H1 (cell line): ENCODE data around the gene DDA1. TPM values are rescaled to one million over a fixed set of nuclear protein-coding genes. Genes with fewer than 3 reads are reported as not detected.

Source experiments
- CTCF ChIA-PET: fragments of 300-600 bp; sonication (Branson Sonifier 250); formaldehyde crosslinking; loops from one replicate; lab custom pipeline; 2021; ENCODE audit not compliant: partially characterized antibody; lab: Charles Lee
- POLR2A ChIA-PET: fragments of 300-600 bp; sonication (Branson Sonifier 250); formaldehyde crosslinking; loops from one replicate; lab custom pipeline; 2021; ENCODE audit warnings: inconsistent platforms; ENCODE audit not compliant: partially characterized antibody; lab: Charles Lee
- DNase-seq, 2 experiments: peaks; one replicate each; pipeline versions ENCODE4 v3.0.0 to v3.0.0-alpha.2; 2010 to 2022; ENCODE audit warnings: low spot score in 2 of 2, low read depth in 1 of 2, mixed read lengths in 1 of 2
- FAIRE-seq: peaks from 2 replicates; lab custom pipeline; 2011; peaks lifted over from hg19 to GRCh38; lab: Jason Lieb, UNC
- H2AFZ ChIP-seq: 2 replicates; pipeline ENCODE4 v1.8.1; 2012; ENCODE audit warnings: low read length, inconsistent platforms
- H2AK5ac ChIP-seq: 2 replicates; pipeline ENCODE4 v1.6.1; 2013; ENCODE audit warnings: low read depth, low read length
- H2BK120ac ChIP-seq: replicated peaks from 2 replicates; pipeline ENCODE3; 2013; ENCODE audit warnings: low read depth, low read length, inconsistent platforms
- H2BK12ac ChIP-seq: 2 replicates; pipeline ENCODE4 v1.6.1; 2013; ENCODE audit warnings: low read depth, low read length
- H2BK15ac ChIP-seq: 2 replicates; pipeline ENCODE4 v1.6.1; 2013; ENCODE audit warnings: low read length
- H2BK20ac ChIP-seq: 2 replicates; pipeline ENCODE4 v1.6.1; 2013; ENCODE audit warnings: low read length
- H2BK5ac ChIP-seq: 2 replicates; pipeline ENCODE4 v1.6.1; 2013; ENCODE audit warnings: low read depth, low read length
- H3K14ac ChIP-seq: 2 replicates; pipeline ENCODE4 v1.6.1; 2013; ENCODE audit warnings: inconsistent platforms; ENCODE audit not compliant: insufficient read length
- H3K18ac ChIP-seq: 2 replicates; pipeline ENCODE4 v1.6.1; 2013; ENCODE audit warnings: low read length; ENCODE audit errors: extremely low read depth
- H3K23ac ChIP-seq: 2 replicates; pipeline ENCODE4 v1.6.1; 2013; ENCODE audit warnings: inconsistent platforms; ENCODE audit not compliant: insufficient read length
- H3K23me2 ChIP-seq: 2 replicates; pipeline ENCODE4 v1.6.1; 2013; ENCODE audit warnings: low read depth, low read length
- H3K27ac ChIP-seq: 2 replicates; pipeline ENCODE4 v1.6.1; 2011; ENCODE audit warnings: low read depth, low read length, inconsistent platforms
- H3K27me3 ChIP-seq, 4 experiments: replicated peaks in 1 of 4; 1 replicate in 1 of 4; 2 replicates in 3 of 4; pipeline versions ENCODE4 v1.6.1 to v1.8.1; 2011 to 2013; ENCODE audit warnings: low read length in 3 of 4, mild to moderate bottlenecking in 3 of 4, inconsistent platforms in 2 of 4, mixed read lengths in 2 of 4, moderate library complexity in 1 of 4; ENCODE audit not compliant: control insufficient read depth in 3 of 4, insufficient read depth in 3 of 4; ENCODE audit errors: extremely low read depth in 1 of 4
- H3K36me3 ChIP-seq, 4 experiments: 2 replicates each; pipeline versions ENCODE4 v1.6.1 to v1.8.1; 2011 to 2013; ENCODE audit warnings: mild to moderate bottlenecking in 4 of 4, low read length in 3 of 4, moderate library complexity in 2 of 4, control low read depth in 1 of 4, inconsistent platforms in 1 of 4; ENCODE audit not compliant: insufficient read depth in 4 of 4, control insufficient read depth in 2 of 4
- H3K4ac ChIP-seq: replicated peaks from 2 replicates; pipeline ENCODE3; 2013; ENCODE audit warnings: low read length, low read depth, mixed read lengths, inconsistent platforms; ENCODE audit not compliant: insufficient read length
- H3K4me1 ChIP-seq, 4 experiments: replicated peaks in 1 of 4; 1 replicate in 1 of 4; 2 replicates in 3 of 4; pipeline versions ENCODE4 v1.6.1 to v1.8.1; 2011 to 2013; ENCODE audit warnings: low read length in 3 of 4, inconsistent platforms in 2 of 4, mixed read lengths in 1 of 4; ENCODE audit not compliant: insufficient read depth in 4 of 4, control insufficient read depth in 3 of 4
- H3K4me2 ChIP-seq, 2 experiments: 2 replicates each; pipeline versions ENCODE4 v1.6.1 to v1.8.1; 2011 to 2013; ENCODE audit warnings: low read depth in 2 of 2, low read length in 2 of 2, control low read depth in 1 of 2, inconsistent platforms in 1 of 2, mild to moderate bottlenecking in 1 of 2; ENCODE audit not compliant: insufficient read depth in 1 of 2
- H3K4me3 ChIP-seq, 4 experiments: fragments of 200-600, 300-600 bp in 1 of 4; sonication (generic), shearing (Covaris generic), sonication (Bioruptor Twin) in 1 of 4; 2 replicates each; pipeline versions ENCODE4 v1.5.1 to v1.8.1; 2011 to 2016; ENCODE audit warnings: low read length in 4 of 4, low read depth in 3 of 4, control low read depth in 2 of 4, inconsistent platforms in 2 of 4, mild to moderate bottlenecking in 2 of 4, mixed read lengths in 1 of 4, moderate library complexity in 1 of 4; ENCODE audit not compliant: insufficient read depth in 2 of 4; ENCODE audit errors: extremely low read depth in 1 of 4
- H3K56ac ChIP-seq: replicated peaks from 2 replicates; pipeline ENCODE3; 2013; ENCODE audit warnings: low read depth, mild to moderate bottlenecking, mixed read lengths, low read length, inconsistent platforms; ENCODE audit not compliant: insufficient read length
- H3K79me1 ChIP-seq: 2 replicates; pipeline ENCODE4 v1.6.1; 2013; ENCODE audit warnings: low read depth, low read length, control low read depth
- H3K79me2 ChIP-seq, 2 experiments: 2 replicates each; pipeline versions ENCODE4 v1.6.1 to v1.8.1; 2012 to 2013; ENCODE audit warnings: low read length in 2 of 2, mild to moderate bottlenecking in 2 of 2, inconsistent platforms in 1 of 2; ENCODE audit not compliant: insufficient read depth in 2 of 2, control insufficient read depth in 1 of 2
- H3K9ac ChIP-seq, 4 experiments: replicated peaks in 1 of 4; 1 replicate in 1 of 4; 2 replicates in 3 of 4; pipeline versions ENCODE4 v1.6.1 to v1.8.1; 2011 to 2013; ENCODE audit warnings: low read depth in 3 of 4, low read length in 3 of 4, control low read depth in 2 of 4, mild to moderate bottlenecking in 2 of 4, moderate library complexity in 2 of 4, inconsistent platforms in 1 of 4; ENCODE audit errors: extremely low read depth in 1 of 4
- H3K9me3 ChIP-seq, 2 experiments: 2 replicates each; pipeline versions ENCODE4 v1.6.1 to v1.8.1; 2012 to 2013; ENCODE audit warnings: mild to moderate bottlenecking in 2 of 2, moderate library complexity in 2 of 2, control low read depth in 1 of 2, inconsistent platforms in 1 of 2, low read depth in 1 of 2, low read length in 1 of 2, mixed read lengths in 1 of 2; ENCODE audit not compliant: insufficient read depth in 2 of 2
- H4K20me1 ChIP-seq, 2 experiments: replicated peaks in 1 of 2; 2 replicates each; pipeline versions ENCODE3 to v1.8.1; 2011 to 2013; ENCODE audit warnings: inconsistent platforms in 2 of 2, low read length in 2 of 2, mild to moderate bottlenecking in 1 of 2; ENCODE audit not compliant: insufficient read depth in 2 of 2, control insufficient read depth in 1 of 2
- H4K5ac ChIP-seq: 2 replicates; pipeline ENCODE4 v1.6.1; 2013; ENCODE audit warnings: low read length, low read depth, mixed read lengths, inconsistent platforms; ENCODE audit not compliant: insufficient read length
- H4K8ac ChIP-seq: 2 replicates; pipeline ENCODE4 v1.8.0; 2013; ENCODE audit warnings: mild to moderate bottlenecking, moderate library complexity, low read length, inconsistent platforms; ENCODE audit not compliant: insufficient read depth; ENCODE audit errors: extremely low read depth
- H4K91ac ChIP-seq: replicated peaks from 2 replicates; pipeline ENCODE3; 2013; ENCODE audit warnings: low read length, mixed read lengths, inconsistent platforms; ENCODE audit not compliant: insufficient read length
- KDM1A ChIP-seq: fragments of 200-600, 300-600 bp; sonication (generic); IDR thresholded peaks from 2 replicates; pipeline ENCODE4 v1.7.1; 2016; ENCODE audit warnings: mild to moderate bottlenecking, low read length, borderline replicate concordance
- TCF12 ChIP-seq: IDR thresholded peaks from 2 replicates; pipeline ENCODE4 v1.6.1; 2011; ENCODE audit warnings: low read depth, mild to moderate bottlenecking, low read length
- WGBS, 2 experiments: shearing (Covaris generic) in 1 of 2; methylation state at CpG; one replicate each; pipeline versions ENCODE4 v1.1.6 to v1.1.7; 2013 to 2015; ENCODE audit warnings: low lambda C conversion rate in 2 of 2, mixed read lengths in 2 of 2, inconsistent platforms in 1 of 2, low coverage in 1 of 2, missing lambda C conversion rate in 1 of 2; ENCODE audit not compliant: insufficient replicate concordance in 2 of 2, insufficient coverage in 1 of 2, insufficient read length in 1 of 2; ENCODE audit errors: extremely low coverage in 1 of 2, missing lambda C conversion rate in 1 of 2; 5-methylcytosine and 5-hydroxymethylcytosine counted together
- polyA plus RNA-seq, 7 experiments: library from polyadenylated mRNA; depleted of rRNA in 3 of 7; stranded (reverse) in 5 of 7; unstranded in 2 of 7; fragments of >200 nt in 5 of 7; fragments of 200-250 nt in 2 of 7; gene quantifications; 1 replicate in 5 of 7; 2 replicates in 1 of 7; 4 replicates in 1 of 7; pipeline versions ENCODE4 v1.2.1 to v1.2.3, GENCODE V29; 2011 to 2013; ENCODE audit warnings: missing spikeins in 2 of 7, mixed read lengths in 2 of 7
- total RNA-seq: library from RNA; stranded (reverse); fragmentation: NEBNext Ultra II Directional; extraction: Animal tissue kit (Norgen Biotek cat#: 25700); gene quantifications from 2 replicates; pipeline ENCODE4 v1.2.1, GENCODE V29; 2021

The DDA1 gene
- total and polyA plus RNA-seq, 2 of the 8 experiments (the other 6 are each of a cell fraction or from before 2014, with no cell fraction given), result 29.2 to 34.5 TPM

DNA sequence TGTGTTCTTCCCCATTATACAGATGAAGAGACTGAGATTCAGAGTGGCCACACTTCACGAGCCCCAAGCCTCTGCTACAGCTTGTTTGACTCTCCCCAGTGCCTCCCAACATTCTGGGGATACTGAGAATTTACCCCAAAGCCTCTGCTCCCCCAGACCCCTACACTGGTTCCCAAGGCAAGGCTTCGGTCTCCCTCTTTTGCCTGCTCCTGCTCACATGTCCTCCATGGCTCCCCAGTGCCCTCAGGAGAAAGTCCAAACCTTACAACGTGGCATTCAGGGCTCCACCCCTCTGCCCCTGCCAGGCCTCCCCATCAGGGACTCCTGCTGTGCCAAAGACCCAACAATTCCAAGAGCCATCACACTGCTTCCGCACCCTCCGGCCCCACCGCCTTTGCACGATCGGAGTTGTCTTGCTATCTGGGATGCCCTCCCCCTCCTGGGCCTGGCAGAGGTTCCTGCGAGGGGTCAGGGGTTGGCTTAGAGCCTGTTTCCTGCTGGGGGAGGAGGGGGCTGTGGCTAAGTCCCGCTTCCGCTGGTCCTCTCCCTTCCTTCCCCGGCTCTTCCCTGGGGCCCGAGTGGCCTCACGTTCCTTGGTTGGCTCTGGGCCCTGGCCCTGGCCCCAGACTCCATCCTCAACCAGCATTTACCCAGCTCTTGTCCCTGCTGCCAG, 43.4 kb downstream of the DDA1 start:
- no peak for DNase-seq
- Histone ChIP-seq H2BK12ac (peak overlapping the region; percentile 50; the same call in 1 of the 2 replicates), H3K36me3 (no peaks in the 10 kb centered on the region), H3K4me2 (no peak overlapping the region), H4K20me1 (no peaks in the 10 kb centered on the region), H3K4me1 (peaks cover 0 to 4% (median 3%) of the 10 kb centered on the region in 4 experiments; a peak in 3 of 7 replicates), H4K91ac (no peak overlapping the region), H2BK5ac (peak overlapping the region; percentile 18), H3K9ac (no peak overlapping the region), H3K4me3 (no peak overlapping the region), H3K56ac (no peak overlapping the region), H2AK5ac (no peak overlapping the region), H3K9me3 (no peaks in the 10 kb centered on the region), H2AFZ (peak overlapping the region; percentile 22), H3K18ac (no peak overlapping the region), H4K8ac (peak overlapping the region; percentile 65; the same call in 1 of the 2 replicates), H3K79me1 (no peaks in the 10 kb centered on the region), H2BK120ac (no peak overlapping the region), H3K27ac (no peak overlapping the region), H3K27me3 (no peaks in the 10 kb centered on the region), H3K4ac (no peak overlapping the region), H3K23me2 (no peaks in the 10 kb centered on the region), H4K5ac (no peak overlapping the region), H3K14ac (no peak overlapping the region), H3K23ac (no peak overlapping the region), H2BK20ac (no peak overlapping the region; the same call in 1 of the 2 replicates), H2BK15ac (no peak overlapping the region), H3K79me2 (no peaks in the 10 kb centered on the region)
- TF ChIP-seq KDM1A (peak; percentile 92), TCF12 (no peak)
- WGBS, 2 experiments, result 91% methylated on average over 11 of the region's 14 CpGs; no CpG with 5 or more reads in 1 of the 2 experiments
- CTCF ChIA-PET, result interaction anchor here (1.4 to 1.9 kb wide), 2 partner anchors 34 to 37 kb away, joined by 3 to 7 read pairs; no protein-coding TSS in a partner anchor
- POLR2A ChIA-PET, result interaction anchor here (1.5 kb wide), 1 partner anchor 9 kb away, joined by 3 read pairs; no protein-coding TSS in a partner anchor
- FAIRE-seq, result no peak
